ENCODE results near the gene C2orf80.
"Not testable (repeated sequence)": the region's sequence is repeated elsewhere in the genome, so short reads cannot be mapped to it uniquely, and the experiment has no call there.

Gene C2orf80

DNA sequence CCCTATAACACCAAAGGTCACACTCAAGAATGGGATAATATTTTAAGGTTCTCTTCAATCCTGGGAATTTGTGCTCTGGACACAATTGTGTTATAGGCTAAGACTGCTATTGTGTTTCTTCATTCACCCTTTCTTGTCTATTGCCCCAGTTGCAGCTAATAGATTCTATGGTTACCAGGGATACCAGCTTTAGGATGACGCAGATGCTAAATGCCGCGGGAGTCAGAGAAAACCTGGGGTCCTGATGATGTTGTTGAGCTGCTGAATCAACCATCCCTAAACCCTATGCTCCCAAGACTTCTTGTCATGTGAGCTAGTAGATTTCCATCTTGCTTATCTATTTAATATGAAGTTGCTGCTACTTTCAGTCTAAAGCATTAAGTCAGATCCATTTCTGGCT lies 70.9 kb downstream of the C2orf80 start:
- H3K4me3 ChIP-seq (ENCODE audit: low read depth, low read length) = no peak overlapping the region
- DNase-seq (ENCODE audit: low read depth, low spot score) = no peak
- in situ Hi-C loops (cut with HindIII; ENCODE audit: low sequenced_read_pairs) = no loop called here
- TF ChIP-seq, protein P1, sequence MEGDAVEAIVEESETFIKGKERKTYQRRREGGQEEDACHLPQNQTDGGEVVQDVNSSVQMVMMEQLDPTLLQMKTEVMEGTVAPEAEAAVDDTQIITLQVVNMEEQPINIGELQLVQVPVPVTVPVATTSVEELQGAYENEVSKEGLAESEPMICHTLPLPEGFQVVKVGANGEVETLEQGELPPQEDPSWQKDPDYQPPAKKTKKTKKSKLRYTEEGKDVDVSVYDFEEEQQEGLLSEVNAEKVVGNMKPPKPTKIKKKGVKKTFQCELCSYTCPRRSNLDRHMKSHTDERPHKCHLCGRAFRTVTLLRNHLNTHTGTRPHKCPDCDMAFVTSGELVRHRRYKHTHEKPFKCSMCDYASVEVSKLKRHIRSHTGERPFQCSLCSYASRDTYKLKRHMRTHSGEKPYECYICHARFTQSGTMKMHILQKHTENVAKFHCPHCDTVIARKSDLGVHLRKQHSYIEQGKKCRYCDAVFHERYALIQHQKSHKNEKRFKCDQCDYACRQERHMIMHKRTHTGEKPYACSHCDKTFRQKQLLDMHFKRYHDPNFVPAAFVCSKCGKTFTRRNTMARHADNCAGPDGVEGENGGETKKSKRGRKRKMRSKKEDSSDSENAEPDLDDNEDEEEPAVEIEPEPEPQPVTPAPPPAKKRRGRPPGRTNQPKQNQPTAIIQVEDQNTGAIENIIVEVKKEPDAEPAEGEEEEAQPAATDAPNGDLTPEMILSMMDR (IDR thresholded peaks at IDR 0.05; ENCODE audit: low read depth, low read length) = no peak

DNA sequence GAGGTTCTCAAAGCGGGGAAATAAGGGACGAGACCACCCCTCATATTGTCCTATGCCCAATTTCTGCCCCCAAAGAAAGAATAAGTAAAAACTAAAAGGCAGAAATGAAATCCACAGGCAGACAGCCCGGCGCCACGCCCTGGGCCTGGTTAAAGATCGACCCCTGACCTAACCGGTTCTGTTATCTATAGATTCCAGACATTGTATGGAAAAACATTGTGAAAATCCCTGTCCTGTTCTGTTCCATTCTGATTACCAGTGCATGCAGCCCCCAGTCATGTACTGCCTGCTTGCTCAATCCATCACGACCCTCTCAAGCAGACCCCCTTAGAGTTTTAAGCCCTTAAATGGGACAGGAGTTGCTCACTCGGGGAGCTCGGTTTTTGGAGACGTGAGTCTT lies 72.4 kb downstream of the C2orf80 start:
- H3K4me3 ChIP-seq (ENCODE audit: low read depth, low read length); DNase-seq (ENCODE audit: low read depth, low spot score); in situ Hi-C loops (cut with HindIII; ENCODE audit: low sequenced_read_pairs): not testable (repeated sequence)
